HL-60/S4 treated with retinoic acid at 250 ng/mL for 4 days and 3 days (cell line): ENCODE results near the gene SAMD8.

Experiments
- in situ Hi-C: fragments of 300-500 bp; cut with MboI; formaldehyde crosslinking; loops from 2 replicates; pipeline ENCODE4 v1.7.0; 2022; ENCODE audit warnings: low sequenced_read_pairs

SAMD8 gene

GRCh38 chr10:75084834-75085384, 26.5 kb upstream of the SAMD8 start:
- in situ Hi-C loops, result no loop called here

GRCh38 chr10:75086278-75086934, 25.1 kb upstream of the SAMD8 start:
- in situ Hi-C loops, result no loop called here

- in situ Hi-C loops, result no loop called here
Measured at GRCh38 chr10:75088640-75089039, 22.8 kb upstream of the SAMD8 start.

DNA sequence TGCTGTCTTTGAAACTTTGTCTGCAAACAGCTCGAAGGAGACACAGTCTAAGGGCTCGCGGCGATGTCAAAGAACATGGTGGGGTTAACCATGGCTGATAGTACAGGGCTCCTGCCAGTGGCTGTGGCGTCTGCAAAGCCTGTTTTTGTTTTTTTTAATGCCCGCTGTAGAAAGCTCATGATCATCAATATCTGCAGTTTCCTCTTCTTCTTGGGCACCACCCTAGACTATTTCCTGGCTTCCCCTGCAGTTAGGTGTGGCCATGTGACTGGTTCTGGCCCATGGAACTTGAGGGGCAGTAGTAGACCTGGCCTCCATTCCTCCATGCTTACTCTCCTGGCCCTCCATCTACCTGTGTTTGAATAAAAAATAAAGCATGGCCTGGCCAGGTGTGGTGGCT, 21.8 kb upstream of the SAMD8 start:
- in situ Hi-C loops, result loop anchor here (10.0 kb wide), 1 partner anchor 825 kb away; no protein-coding TSS in a partner anchor

DNA sequence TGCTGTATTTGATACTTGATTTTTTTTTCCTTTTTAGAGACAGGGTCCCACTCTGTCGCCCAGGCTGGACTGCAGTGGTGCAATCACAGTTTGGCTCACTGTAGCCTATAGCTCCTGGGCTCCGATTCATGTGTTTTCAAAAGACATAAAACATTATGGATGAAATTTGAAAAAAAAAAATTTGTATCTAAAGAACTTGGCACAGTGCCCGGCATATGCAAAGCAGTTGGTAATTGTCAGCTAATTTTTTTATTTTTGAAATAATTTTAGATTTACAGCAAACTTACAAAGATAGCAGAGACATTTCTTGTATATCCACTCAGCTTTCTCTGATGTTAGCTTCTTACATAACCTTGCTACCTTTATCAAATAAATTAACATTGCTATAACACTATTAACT, 20.3 kb upstream of the SAMD8 start:
- in situ Hi-C loops, result loop anchor here (10.0 kb wide), 1 partner anchor 826 kb away; no protein-coding TSS in a partner anchor

DNA sequence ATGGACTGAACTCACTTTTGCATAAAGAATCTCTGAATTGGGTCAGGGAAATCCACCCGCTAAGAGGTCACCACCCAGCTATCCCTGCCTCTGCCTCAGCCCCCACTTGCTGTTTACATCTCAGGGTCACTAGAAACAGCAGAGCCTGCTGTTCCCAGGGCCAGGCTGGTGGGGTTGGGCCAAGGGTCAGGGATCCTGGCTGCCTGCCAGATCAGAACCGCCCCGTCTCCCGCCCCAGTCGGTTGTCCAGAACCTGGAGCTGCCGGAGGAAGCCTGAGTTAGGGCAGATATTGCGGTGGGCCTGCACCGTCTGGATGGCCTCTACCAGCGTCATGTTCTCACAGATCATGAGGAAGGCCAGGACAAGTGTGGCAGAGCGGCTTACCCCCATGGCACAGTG, 17.0 kb upstream of the SAMD8 start:
- in situ Hi-C loops, result loop anchor here (10.0 kb wide), 1 partner anchor 830 kb away; no protein-coding TSS in a partner anchor

DNA sequence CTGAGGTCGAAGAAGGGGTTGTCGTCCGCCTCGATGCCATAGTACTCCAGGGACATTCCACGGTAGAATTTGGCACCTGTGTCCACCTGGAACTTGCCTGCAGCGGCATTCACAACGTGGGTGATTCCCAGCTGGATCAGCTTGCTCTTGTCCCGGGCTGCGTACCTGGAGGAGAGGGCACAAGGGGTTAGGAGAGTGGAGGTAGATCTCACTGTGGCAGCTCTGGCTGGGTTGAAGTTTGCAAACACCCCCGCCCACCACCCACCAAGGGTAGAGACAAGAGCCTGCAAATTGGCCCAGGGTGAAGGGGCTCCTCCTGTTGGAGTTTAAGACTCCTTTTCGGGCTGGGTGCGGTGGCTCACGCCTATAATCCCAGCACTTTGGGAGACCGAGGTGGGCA, 15.8 kb upstream of the SAMD8 start:
- in situ Hi-C loops, result loop anchor here (10.0 kb wide), 1 partner anchor 831 kb away; no protein-coding TSS in a partner anchor

DNA sequence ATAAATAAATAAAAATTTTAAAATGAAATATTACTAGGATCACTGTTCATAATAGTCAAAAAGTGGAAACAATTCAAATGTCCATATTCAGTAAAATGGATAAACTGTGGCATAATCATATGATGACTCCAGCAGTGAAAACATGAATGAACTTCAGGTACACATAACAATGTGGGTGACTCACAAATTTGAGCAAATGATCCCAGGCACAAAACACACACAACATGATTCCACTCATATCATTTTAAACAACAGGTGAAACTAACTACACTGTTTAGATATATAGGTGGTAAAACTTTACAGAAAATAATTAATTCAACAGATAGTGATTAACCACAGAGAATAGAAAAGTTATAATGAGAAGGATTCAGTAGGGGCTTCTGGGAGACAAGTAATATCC, 14.7 kb upstream of the SAMD8 start:
- in situ Hi-C loops, result loop anchor here (10.0 kb wide), 1 partner anchor 832 kb away; no protein-coding TSS in a partner anchor

DNA sequence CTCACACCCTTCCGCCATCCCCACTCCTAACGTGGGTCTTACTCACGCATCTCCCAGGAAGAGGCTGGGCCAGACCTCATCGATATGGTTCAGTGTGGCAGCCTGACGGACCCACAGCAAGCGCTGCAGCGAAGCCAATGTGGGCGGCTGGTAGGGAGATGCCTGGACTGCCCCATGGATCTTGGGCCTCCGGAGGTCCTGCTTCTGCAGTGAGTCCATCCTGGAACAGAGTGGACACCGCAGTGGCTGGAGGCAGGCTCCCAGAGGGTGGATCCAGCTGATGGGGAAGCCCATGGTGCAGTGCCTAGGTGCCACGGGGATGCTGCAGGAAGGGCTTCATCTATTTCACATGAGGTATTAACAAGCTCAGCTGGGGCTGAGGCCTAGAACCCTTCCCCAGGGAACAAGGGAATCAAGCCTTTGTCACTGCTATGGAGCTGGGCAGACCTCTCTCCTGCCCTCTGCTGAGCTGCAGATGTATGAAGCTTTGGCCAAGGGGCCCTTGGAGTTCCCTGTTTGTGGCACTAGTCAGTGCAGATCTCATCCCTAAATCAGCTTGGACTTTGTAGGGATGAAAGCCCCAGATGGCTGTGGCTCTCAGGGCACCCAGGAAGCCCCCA, 13.7 kb upstream of the SAMD8 start:
- in situ Hi-C loops, result loop anchor here (10.0 kb wide), 1 partner anchor 833 kb away; no protein-coding TSS in a partner anchor

- in situ Hi-C loops, result loop anchor here (10.0 kb wide), 1 partner anchor 834 kb away; no protein-coding TSS in a partner anchor
Measured at GRCh38 chr10:75098902-75099673, 12.4 kb upstream of the SAMD8 start.

- in situ Hi-C loops, result loop anchor here (10.0 kb wide), 1 partner anchor 835 kb away; no protein-coding TSS in a partner anchor
Measured at GRCh38 chr10:75099952-75100763, 11.3 kb upstream of the SAMD8 start.

- in situ Hi-C loops, result no loop called here
Measured at GRCh38 chr10:75100764-75101291, 10.6 kb upstream of the SAMD8 start.

DNA sequence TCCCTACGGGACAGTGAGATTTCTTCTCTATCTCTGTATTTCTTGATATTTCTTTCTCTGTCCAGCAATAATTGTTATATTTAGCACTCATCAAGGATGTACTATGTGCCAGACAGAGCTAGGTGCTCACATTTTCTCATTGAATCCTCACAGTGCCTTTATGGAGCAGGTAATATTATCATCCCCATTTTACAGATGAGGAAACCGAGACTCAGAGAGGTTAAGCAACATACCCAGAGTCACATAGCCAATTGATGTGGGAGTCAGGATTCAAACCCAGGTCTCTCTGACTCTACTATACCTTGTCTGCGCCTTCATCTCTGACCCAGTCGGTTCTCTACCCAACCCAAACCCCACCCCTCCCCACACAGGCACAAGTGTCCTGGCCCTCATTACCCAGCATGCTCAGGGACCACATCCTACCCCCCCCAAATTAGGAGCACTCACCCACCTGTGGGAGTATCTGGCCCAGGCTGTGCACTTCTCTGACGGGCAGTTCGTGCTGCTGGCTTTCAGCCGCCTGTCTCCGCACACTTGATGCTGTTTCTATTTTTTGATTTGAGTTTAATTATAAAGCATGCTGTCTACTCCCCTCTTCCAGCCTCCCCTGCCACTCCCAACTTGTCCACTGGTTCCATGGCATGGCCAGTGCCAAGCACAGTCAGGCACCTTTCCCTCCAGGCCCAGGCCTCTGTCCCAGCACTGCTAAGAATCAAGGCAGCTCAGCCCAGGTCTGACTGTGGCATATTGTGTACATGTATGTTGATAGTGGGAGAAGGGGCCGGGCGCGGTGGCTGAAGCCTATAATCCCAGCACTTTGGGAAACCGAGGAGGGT, 9.8 kb upstream of the SAMD8 start:
- in situ Hi-C loops, result no loop called here

- in situ Hi-C loops, result no loop called here
Measured at GRCh38 chr10:75102830-75103673, 8.4 kb upstream of the SAMD8 start.

GRCh38 chr10:75103881-75104686, 7.4 kb upstream of the SAMD8 start:
- in situ Hi-C loops, result no loop called here

GRCh38 chr10:75104842-75105241, 6.6 kb upstream of the SAMD8 start:
- in situ Hi-C loops, result no loop called here

DNA sequence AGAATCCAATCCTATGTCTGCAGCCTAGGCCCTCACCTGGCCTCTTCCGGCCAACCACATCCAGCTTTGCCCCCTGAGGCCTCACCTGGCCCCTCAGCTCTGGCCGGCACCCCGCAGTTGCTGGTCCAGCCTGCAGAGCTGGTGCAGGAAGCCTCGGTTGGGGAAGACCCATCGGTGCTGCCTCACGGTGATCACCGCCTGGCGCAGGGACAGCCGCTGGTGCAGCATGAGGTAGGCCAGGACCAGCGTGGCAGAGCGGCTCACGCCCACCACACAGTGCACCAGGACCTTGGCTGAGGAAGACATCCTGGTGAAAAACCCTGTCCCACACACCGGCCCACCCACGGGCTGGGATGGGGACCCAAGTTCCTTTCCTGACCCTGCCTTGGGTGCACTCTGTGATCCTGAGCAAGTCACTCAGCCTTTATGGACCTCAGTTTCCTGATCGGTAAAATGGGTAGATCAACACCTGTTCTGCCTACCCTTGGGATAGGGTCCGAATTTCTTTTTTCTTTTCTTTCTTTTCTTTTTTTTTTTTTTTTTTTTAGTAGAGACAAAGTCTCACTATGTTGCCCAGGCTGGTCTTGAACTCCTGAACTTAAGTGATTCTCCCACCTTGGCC, 5.8 kb upstream of the SAMD8 start:
- in situ Hi-C loops, result no loop called here
